Measurements from ENCODE around the gene REM1. TPM values are rescaled to one million over a fixed set of nuclear protein-coding genes. Genes with fewer than 3 reads are reported as not detected.
A peak's percentile ranks its signal among the peaks of the same experiment; 100 is the strongest.
"Not testable (repeated sequence)": the region's sequence is repeated elsewhere in the genome, so short reads cannot be mapped to it uniquely, and the experiment has no call there.

REM1 gene
- total RNA-seq (2014; rRNA removed; shearing (Covaris generic)), result not detected in 2 replicates

- DNase-seq (ENCODE audit: low read depth), result no peak
Observed at GRCh38 chr20:31474758-31475427, at the start of gene REM1, which contains the start of gene DEFB124. Gene REM1 (plus strand): TSS chr20:31475288. CDS start chr20:31476446, 1,158 bp downstream. Gene DEFB124 (minus strand): TSS chr20:31475127. CDS start chr20:31473013, 2,114 bp downstream.

DNA sequence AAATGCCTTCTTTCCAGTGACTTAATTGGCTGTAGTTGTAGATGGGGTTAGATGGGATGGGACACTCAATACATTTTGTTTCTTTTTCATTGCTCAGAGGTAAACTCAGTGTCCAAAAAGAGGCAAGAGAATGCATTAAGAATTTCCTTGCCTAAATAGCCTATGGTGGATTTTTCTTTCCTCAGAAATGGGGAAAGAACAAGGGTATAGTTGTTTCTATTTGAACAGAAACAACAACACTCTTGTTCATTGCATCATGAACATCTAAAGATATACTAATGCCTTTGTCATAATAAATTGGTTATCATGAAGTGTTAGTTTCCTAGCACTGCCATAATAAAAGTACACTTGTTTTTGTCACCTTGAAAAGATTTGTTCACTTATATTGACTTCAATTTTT is 49.3 kb upstream of the REM1 start:
- no peak for DNase-seq (ENCODE audit: low read depth)

DNA sequence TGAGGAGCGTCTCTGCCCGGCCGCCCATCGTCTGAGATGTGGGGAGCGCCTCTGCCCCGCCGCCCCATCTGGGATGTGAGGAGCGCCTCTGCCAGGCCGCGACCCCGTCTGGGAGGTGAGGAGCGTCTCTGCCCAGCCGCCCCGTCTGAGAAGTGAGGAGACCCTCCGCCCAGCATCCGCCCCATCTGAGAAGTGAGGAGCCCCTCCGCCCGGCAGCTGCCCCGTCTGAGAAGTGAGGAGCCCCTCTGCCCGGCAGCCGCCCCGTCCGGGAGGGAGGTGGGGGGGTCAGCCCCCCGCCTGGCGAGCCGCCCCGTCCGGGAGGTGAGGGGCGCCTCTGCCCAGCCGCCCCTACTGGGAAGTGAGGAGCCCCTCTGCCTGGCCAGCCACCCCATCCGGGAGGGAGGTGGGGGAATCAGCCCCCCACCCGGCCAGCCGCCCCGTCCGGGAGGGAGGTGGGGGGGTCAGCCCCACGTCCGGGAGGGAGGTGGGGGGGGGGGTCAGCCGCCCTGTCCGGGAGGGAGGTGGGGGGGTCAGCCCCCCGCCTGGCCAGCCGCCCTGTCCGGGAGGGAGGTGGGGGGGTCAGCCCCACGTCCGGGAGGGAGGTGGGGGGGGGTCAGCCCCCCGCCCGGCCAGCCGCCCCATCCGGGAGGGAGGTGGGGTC is 48.1 kb upstream of the REM1 start:
- not testable (repeated sequence) for DNase-seq (ENCODE audit: low read depth)

DNA sequence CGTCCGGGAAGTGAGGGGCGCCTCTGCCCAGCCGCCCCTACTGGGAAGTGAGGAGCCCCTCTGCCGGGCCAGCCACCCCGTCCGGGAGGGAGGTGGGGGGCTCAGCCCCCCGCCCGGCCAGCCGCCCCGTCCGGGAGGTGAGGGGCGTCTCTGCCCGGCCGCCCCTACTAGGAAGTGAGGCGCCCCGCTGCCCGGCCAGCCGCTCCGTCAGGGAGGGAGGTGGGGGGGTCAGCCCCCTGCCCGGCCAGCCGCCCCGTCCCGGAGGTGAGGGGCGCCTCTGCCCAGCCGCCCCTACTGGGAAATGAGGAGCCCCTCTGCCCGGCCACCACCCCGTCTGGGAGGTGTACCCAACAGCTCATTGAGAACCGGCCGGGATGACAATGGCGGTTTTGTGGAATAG is 47.5 kb upstream of the REM1 start:
- DNase-seq (ENCODE audit: low read depth), result not testable (repeated sequence)

- no peak for DNase-seq (ENCODE audit: low read depth)
Observed at GRCh38 chr20:31430568-31431115, 44.4 kb upstream of the REM1 start.

DNA sequence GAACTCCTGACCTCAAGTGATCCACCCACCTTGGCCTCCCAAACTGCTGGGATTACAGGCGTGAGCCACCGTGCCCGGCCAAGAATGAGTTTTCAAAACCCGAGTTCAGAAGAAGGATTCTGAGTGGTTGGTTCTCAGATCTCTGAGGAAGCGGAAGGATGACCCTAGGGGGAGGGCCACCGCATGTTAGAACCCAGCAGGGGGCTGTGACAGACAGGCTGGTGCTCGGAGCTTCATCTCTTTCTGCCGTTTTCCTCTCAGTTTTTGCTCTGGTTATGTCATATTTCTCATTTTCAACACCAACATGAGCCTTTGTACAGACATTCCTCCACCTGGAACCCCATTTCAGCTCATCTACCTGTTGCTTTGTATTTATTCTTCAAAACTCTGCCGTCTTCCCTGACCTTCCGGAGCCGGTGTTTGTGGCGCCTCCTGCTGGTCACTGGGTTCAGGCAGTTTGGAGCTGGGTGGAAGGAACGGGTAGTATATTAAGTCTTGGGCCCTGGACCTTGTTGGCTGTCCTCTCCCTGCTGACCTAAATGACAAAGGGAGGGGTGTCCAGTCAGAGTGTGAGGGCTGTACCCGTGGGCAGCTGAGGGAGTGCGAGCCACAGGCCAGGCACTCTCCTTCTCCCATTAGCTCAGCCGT is 35.0 kb upstream of the REM1 start, which contains the start of gene DEFB123:
Gene DEFB123, plus strand, starts transcription at position 621 of the 648 bp plus-strand sequence. CDS start 67 bp downstream, outside the sequence.
- DNase-seq (ENCODE audit: low read depth), result peak; percentile 7

- DNase-seq (ENCODE audit: low read depth), result no peak
Observed at GRCh38 chr20:31446084-31446819, 28.8 kb upstream of the REM1 start.

DNA sequence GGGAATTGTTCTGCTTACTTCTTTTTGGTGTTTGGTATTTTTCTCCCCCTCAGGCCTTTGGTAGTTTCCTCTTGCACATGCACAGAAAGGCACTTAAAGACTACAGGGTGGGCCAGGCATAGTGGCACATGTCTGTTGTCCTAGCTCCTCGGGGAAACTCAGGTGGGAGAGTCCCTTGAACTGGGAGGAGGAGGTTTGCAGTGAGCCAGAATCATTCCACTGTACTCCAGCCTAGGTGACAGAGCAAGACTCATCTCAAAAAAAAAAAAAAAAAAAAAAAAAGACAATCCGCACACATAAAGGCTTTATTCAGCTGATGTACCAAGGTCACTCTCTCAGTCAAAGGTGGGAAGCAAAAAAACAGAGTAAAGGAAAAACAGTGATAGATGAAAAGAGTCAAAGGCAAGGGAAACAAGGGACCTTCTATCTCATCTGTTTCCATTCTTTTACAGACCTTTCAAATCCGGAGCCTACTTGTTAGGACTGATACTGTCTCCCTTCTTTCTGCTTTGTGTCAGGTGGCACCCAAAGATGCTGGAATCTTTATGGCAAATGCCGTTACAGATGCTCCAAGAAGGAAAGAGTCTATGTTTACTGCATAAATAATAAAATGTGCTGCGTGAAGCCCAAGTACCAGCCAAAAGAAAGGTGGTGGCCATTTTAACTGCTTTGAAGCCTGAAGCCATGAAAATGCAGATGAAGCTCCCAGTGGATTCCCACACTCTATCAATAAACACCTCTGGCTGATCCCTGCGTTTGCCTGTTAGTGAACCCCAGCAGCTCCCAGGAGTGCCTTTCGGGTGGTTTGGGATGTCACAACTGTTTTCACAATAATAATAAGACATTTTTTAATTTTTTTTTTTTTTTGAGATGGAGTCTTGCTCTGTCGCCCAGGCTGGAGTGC is 25.3 kb upstream of the REM1 start:
- no peak for DNase-seq (ENCODE audit: low read depth)

DNA sequence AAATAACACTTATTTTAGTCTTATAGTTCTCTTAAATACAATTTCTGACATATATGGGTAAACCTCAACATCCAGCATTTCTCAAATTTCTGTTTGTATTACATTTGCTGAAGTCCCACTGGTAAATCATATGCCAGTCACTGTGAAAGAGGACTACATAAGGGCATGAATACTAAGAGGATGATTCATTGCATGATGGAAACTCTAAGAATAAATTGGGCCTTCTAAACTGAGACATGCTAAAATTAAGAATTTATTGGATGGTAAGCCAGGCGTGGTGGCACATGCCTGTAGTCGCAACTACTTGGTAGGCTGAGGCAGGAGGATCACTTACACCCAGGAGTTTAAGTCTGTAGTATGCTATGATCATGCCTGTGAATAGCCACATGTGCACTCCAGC is 22.5 kb upstream of the REM1 start:
- DNase-seq (ENCODE audit: low read depth), result no peak

DNA sequence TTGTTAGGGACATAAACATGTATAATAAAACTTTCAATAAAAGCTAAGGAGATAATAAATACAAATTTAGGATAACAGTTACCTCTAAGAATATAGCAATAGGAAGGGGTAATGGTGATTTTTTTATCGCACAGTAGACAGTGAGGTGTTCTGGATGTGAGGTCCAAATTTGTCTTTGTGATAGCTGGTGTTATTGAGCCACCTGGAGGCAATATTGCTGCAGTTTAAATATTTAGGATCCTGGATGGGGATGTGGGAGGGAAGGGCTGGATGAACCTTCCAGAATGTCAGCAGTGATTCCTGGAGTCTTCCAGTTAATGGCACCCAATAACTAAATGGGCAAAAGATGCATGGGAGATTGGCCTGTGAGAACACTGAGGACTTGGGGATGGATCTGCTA is 20.7 kb upstream of the REM1 start:
- no peak for DNase-seq (ENCODE audit: low read depth)

DNA sequence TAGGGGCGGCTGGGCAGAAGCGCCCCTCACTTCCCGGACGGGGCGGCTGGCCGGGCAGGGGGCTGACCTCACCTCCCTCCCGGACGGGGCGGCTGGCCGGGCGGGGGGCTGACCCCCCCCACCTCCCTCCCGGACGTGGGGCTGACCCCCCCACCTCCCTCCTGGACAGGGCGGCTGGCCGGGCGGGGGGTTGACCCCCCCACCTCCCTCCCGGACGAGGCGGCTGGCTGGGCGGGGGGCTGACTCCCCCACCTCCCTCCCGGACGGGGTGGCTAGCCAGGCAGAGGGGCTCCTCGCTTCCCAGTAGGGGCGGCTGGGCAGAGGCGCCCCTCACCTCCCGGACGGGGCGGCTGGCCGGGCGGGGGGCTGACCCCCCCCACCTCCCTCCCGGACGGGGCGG is 4.1 kb upstream of the REM1 start:
- not testable (repeated sequence) for DNase-seq (ENCODE audit: low read depth)

DNA sequence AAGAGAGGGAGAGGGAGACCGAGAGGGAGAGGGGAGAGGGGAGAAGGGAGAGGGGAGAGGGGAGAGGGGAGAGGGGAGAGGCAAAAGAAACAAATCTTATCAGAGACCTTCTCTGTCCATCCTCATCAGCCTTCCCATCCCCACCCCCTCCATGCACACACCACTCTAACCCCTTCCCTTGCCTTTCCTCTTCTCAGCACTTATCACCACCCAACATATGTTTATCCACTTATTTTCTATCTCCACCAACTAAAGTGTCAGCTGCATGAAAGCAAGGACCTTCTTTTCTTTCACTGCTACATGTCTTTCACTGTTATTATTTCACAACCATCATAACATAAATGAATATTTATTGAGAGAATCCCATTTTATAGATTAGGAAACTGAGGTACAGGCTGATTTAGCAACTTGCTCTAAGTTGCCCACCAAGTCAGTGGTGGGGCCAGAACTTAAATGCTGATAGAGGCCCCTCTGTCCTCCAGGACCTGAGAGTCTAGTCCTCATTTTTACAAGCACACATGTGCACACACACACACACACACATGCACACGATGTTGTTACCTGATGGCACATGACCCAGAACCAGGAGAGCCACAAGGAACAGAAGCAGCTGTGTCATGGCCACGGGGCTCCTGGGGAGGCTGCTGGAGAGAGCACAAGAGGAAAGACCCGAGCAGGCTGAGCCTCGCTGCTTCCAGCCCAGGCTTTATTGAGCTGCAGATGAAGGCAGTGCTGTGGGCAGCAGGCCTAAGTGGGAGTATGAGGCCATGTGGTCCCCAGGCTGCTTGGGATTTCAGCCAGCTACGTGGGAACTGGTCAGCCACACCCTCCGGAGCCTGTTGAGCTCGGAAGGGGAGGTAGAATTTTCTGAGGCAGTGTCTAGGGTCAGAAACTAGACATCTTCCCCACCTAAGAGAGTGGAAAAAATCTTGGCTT is 2.4 kb upstream of the REM1 start:
- no peak for DNase-seq (ENCODE audit: low read depth)

GRCh38 chr20:31473331-31474096 is 1.6 kb upstream of the REM1 start:
- no peak for DNase-seq (ENCODE audit: low read depth)

DNA sequence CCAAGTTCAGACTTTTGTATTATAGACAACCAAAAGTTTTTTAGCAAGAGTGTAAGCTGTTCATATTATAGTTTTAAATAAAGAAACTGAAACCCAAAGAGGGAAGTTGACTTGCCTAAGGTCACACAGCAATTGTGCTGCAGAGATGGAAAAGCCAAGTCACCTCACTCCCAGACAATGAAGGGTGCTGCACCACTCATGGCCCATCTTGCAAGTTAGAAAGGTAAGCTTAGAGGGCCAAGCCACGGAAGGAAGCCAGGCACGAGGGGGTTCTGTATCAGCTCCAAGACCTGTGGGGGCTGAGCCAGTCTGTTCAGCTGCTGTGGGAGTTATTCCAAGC is 1.0 kb upstream of the REM1 start:
- DNase-seq (ENCODE audit: low read depth), result no peak

DNA sequence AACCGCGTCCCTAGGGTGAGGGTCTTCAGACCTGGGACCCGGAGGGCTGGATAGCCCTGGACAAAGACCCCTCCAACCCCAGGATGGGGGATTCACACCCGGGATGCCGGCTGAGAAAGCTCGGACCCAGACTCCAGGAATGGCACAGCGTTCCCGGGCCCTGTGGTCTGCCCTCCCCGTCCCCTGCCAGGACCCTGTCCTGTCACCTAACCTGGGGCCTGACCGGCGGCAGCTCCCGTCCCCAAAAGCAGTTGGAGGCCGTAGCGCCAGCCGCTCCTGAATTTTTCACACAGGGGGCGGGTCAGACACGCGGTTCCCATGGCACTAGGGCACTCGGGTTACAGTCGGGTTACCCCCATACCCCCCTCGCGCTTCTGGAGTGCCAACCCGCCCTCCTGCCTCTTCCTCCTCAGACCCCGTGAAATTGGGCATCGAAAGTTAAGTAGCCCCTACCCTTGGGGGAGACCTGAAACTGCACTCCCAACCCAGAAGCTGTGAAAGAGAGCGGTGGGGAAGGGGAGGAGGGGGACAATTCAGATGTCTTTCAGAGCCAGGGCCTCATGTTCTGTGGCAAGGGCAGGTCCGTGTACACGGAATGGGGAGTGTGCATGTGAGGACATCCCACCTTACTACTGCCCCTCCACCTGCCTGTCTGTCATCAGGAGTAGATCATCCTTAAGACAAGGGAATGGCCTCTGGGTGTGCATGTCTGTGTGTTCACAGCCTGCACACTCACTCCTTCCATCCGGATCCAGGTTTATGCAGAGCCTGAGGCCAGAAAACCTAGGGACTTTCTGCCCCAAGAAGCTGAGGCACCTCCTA is 595 bp downstream of the REM1 start:
- no peak for DNase-seq (ENCODE audit: low read depth)

DNA sequence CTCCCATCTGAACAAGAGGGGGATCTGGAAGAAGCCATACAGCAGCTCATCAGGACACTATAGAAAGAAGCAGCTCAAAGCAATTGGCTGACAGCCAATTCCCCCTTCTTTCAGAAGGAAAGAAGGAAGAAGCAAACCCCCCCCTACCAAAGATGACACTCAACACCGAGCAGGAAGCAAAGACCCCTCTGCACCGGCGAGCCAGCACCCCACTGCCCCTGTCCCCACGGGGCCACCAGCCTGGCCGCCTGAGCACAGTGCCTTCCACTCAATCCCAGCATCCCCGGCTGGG is 1.2 kb downstream of the REM1 start:
- DNase-seq (ENCODE audit: low read depth), result no peak

DNA sequence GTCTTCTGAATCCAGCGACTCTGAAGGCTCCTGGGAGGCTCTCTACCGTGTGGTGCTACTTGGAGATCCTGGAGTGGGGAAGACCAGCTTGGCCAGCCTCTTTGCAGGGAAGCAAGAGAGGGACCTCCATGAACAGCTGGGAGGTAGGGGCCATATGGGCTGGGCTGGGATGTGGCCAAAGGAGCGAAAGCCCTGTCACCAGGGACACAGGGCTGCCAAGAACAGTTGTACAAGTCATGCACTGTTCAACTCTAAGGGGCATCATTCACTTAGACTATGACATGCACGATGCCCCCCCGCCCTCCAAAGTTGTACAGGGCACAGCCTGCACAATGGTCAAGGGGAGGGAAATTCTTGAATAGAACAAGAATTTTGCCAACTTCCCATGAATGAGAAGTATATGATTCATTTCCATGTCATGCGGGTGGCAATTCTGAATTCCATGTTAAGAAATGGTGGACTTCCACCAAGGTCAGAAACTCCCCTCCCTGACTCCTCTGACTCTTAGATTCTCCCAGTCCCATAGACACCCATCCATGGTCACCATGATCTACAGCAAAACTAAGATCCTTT is 1.6 kb downstream of the REM1 start:
- no peak for DNase-seq (ENCODE audit: low read depth)

DNA sequence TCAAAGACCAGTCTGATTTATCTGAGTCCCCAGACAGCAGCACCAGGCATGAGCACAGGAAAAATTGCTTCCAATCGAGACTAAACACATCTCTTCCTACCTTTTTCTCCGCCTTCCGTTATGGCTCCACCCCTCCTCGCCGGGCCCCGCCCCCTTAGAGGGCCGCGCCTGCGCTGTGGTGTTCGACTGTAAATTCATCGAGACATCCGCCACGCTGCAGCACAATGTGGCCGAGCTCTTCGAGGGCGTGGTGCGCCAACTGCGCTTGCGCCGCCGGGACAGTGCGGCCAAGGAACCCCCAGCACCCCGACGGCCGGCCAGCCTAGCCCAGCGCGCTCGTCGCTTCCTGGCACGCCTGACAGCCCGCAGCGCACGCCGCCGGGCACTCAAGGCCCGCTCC is 8.9 kb downstream of the REM1 start:
- no peak for DNase-seq (ENCODE audit: low read depth)

Measured in Daoy (cell line).